H9 (cell line): Measurements from ENCODE around the gene RITA1. TPM values are rescaled to one million over a fixed set of nuclear protein-coding genes. Genes with fewer than 3 reads are reported as not detected.

Source experiments
- DNase-seq: peaks from one replicate; pipeline ENCODE4 v3.0.0-alpha.2; 2017
- H2AFZ ChIP-seq: one replicate; pipeline ENCODE4 v1.6.1; 2013; ENCODE audit warnings: mild to moderate bottlenecking, low read length, control low read depth, moderate library complexity
- H2AK5ac ChIP-seq: 2 replicates; pipeline ENCODE4 v1.6.1; 2013; ENCODE audit warnings: low read length, control low read depth, mixed read lengths; ENCODE audit not compliant: insufficient read length
- H2BK120ac ChIP-seq: one replicate; pipeline ENCODE4 v1.6.1; 2013; ENCODE audit warnings: low read depth, mild to moderate bottlenecking, low read length, control low read depth, inconsistent platforms; ENCODE audit not compliant: poor library complexity, severe bottlenecking
- H2BK12ac ChIP-seq: 2 replicates; pipeline ENCODE4 v1.6.1; 2013; ENCODE audit warnings: low read length, control low read depth, mixed read lengths, low read depth; ENCODE audit not compliant: insufficient read length
- H2BK15ac ChIP-seq: 2 replicates; pipeline ENCODE4 v1.6.1; 2013; ENCODE audit warnings: low read depth, low read length, control low read depth
- H2BK20ac ChIP-seq: one replicate; pipeline ENCODE4 v1.6.1; 2013; ENCODE audit warnings: low read depth, mild to moderate bottlenecking, low read length, control low read depth, inconsistent platforms; ENCODE audit not compliant: poor library complexity, severe bottlenecking
- H2BK5ac ChIP-seq: 2 replicates; pipeline ENCODE4 v1.6.1; 2013; ENCODE audit warnings: low read length, control low read depth, mixed read lengths; ENCODE audit not compliant: insufficient read length
- H3K14ac ChIP-seq: 2 replicates; pipeline ENCODE4 v1.6.1; 2013; ENCODE audit warnings: low read length, control low read depth; ENCODE audit not compliant: insufficient read depth
- H3K18ac ChIP-seq: 2 replicates; pipeline ENCODE4 v1.6.1; 2013; ENCODE audit warnings: low read depth, mild to moderate bottlenecking, mixed read lengths, low read length, control low read depth; ENCODE audit not compliant: insufficient read length
- H3K23ac ChIP-seq: 2 replicates; pipeline ENCODE4 v1.6.1; 2013; ENCODE audit warnings: low read length, control low read depth, mixed read lengths, low read depth; ENCODE audit not compliant: insufficient read length
- H3K23me2 ChIP-seq: 2 replicates; pipeline ENCODE4 v1.6.1; 2013; ENCODE audit warnings: low read depth, mild to moderate bottlenecking, mixed read lengths, low read length, control low read depth; ENCODE audit not compliant: insufficient read length, poor library complexity, severe bottlenecking
- H3K27ac ChIP-seq: 2 replicates; pipeline ENCODE4 v1.5.1; 2013; ENCODE audit warnings: low read length, control low read depth, mixed read lengths, low read depth; ENCODE audit not compliant: insufficient read length
- H3K27me3 ChIP-seq: 2 replicates; pipeline ENCODE4 v1.6.1; 2013; ENCODE audit warnings: low read length, control low read depth, inconsistent platforms; ENCODE audit not compliant: insufficient read depth
- H3K4ac ChIP-seq: 2 replicates; pipeline ENCODE4 v1.6.1; 2013; ENCODE audit warnings: low read depth, mild to moderate bottlenecking, control low read depth, inconsistent platforms, low read length, moderate library complexity
- H3K4me1 ChIP-seq: 2 replicates; pipeline ENCODE4 v1.6.1; 2013; ENCODE audit warnings: low read length, control low read depth, inconsistent platforms; ENCODE audit not compliant: insufficient read depth
- H3K4me2 ChIP-seq: 2 replicates; pipeline ENCODE4 v1.6.1; 2013; ENCODE audit warnings: low read length, control low read depth, mixed read lengths; ENCODE audit not compliant: insufficient read length, insufficient read depth
- H3K56ac ChIP-seq: 2 replicates; pipeline ENCODE4 v1.6.1; 2013; ENCODE audit warnings: low read depth, mild to moderate bottlenecking, mixed read lengths, low read length, control low read depth; ENCODE audit not compliant: insufficient read length
- H3K79me1 ChIP-seq: 2 replicates; pipeline ENCODE4 v1.6.1; 2013; ENCODE audit warnings: low read depth, mild to moderate bottlenecking, moderate library complexity, low read length, control low read depth, inconsistent platforms; ENCODE audit not compliant: insufficient read depth, poor library complexity, severe bottlenecking
- H3K79me2 ChIP-seq: 2 replicates; pipeline ENCODE4 v1.6.1; 2013; ENCODE audit warnings: low read length, control low read depth, inconsistent platforms; ENCODE audit not compliant: insufficient read depth
- H3K9ac ChIP-seq: 2 replicates; pipeline ENCODE4 v1.6.1; 2013; ENCODE audit warnings: low read length, control low read depth, mixed read lengths; ENCODE audit not compliant: insufficient read length; ENCODE audit errors: extremely low read depth
- H3K9me3 ChIP-seq: one replicate; pipeline ENCODE4 v1.6.1; 2013; ENCODE audit warnings: low read depth, low read length, inconsistent platforms; ENCODE audit not compliant: control insufficient read depth
- H3T11ph ChIP-seq: one replicate; pipeline ENCODE4 v1.6.1; 2013; ENCODE audit warnings: mild to moderate bottlenecking, low read length, control low read depth, inconsistent platforms
- H4K20me1 ChIP-seq: one replicate; pipeline ENCODE4 v1.6.1; 2013; ENCODE audit not compliant: control insufficient read depth, insufficient read length, insufficient read depth
- H4K5ac ChIP-seq: 2 replicates; pipeline ENCODE4 v1.6.1; 2013; ENCODE audit warnings: low read depth, mild to moderate bottlenecking, mixed read lengths, low read length, control low read depth; ENCODE audit not compliant: insufficient read length
- H4K8ac ChIP-seq: replicated peaks from 2 replicates; pipeline ENCODE4 v1.6.1; 2013; ENCODE audit warnings: low read length, control low read depth, mixed read lengths, low read depth; ENCODE audit not compliant: insufficient read length
- H4K91ac ChIP-seq: 2 replicates; pipeline ENCODE4 v1.6.1; 2013; ENCODE audit warnings: low read depth, mild to moderate bottlenecking, moderate library complexity, mixed read lengths, low read length, control low read depth; ENCODE audit not compliant: insufficient read length
- H3K27ac Mint-ChIP-seq, 3 experiments: 2 replicates in 2 of 3; 3 replicates in 1 of 3; pipeline ENCODE4 v1.8.0; 2020 to 2021; ENCODE audit warnings: mixed read lengths in 3 of 3, mild to moderate bottlenecking in 1 of 3, moderate library complexity in 1 of 3
- H3K27me3 Mint-ChIP-seq: 2 replicates; pipeline ENCODE4 v1.8.0; 2021; ENCODE audit warnings: low read depth, mild to moderate bottlenecking, moderate library complexity, mixed read lengths
- H3K36me3 Mint-ChIP-seq, 3 experiments: 2 replicates in 2 of 3; 3 replicates in 1 of 3; pipeline ENCODE4 v1.8.0; 2020 to 2021; ENCODE audit warnings: low read depth in 3 of 3, mixed read lengths in 3 of 3; ENCODE audit not compliant: insufficient read depth in 1 of 3
- H3K4me1 Mint-ChIP-seq, 2 experiments: 2 replicates each; pipeline ENCODE4 v1.8.0; 2020; ENCODE audit warnings: mixed read lengths in 2 of 2
- H3K4me3 Mint-ChIP-seq, 2 experiments: 2 replicates in 1 of 2; 3 replicates in 1 of 2; pipeline ENCODE4 v1.8.0; 2020 to 2021; ENCODE audit warnings: mild to moderate bottlenecking in 2 of 2, mixed read lengths in 2 of 2, moderate library complexity in 1 of 2
- H3K9me3 Mint-ChIP-seq, 2 experiments: 2 replicates in 1 of 2; 3 replicates in 1 of 2; pipeline ENCODE4 v1.8.0; 2020; ENCODE audit warnings: mild to moderate bottlenecking in 2 of 2, mixed read lengths in 2 of 2, moderate library complexity in 1 of 2
- CTCF ChIP-seq: fragments of 200-600 bp; sonication (generic); conservative IDR thresholded peaks from 3 replicates; pipeline ENCODE4 v1.8.0; 2021; ENCODE audit warnings: antibody characterized with exemption, mild to moderate bottlenecking
- WGBS: extraction: QIAGEN DNeasy Blood & Tissue Kit; methylation state at CpG from one replicate; pipeline ENCODE4 v1.1.7; 2013; ENCODE audit warnings: missing lambda C conversion rate, low lambda C conversion rate, mixed read lengths; ENCODE audit not compliant: insufficient read length; ENCODE audit errors: extremely low coverage; 5-methylcytosine and 5-hydroxymethylcytosine counted together
- total RNA-seq: library from RNA; stranded (reverse); gene quantifications from 2 replicates; pipeline ENCODE4 v1.2.1, GENCODE V29; 2021

Gene RITA1
- total RNA-seq, 1 experiment from 2014 or later, result 26.1 TPM

GRCh38 chr12:113165521-113166450 is 19.7 kb upstream of the RITA1 start:
- no peaks in the 10 kb centered on the region for H3K27me3 ChIP-seq
- H3K4ac ChIP-seq, result no peak overlapping the region
- Mint-ChIP-seq H3K9me3 (no peaks in the 10 kb centered on the region), H3K36me3 (peaks cover 21 to 67% (median 64%) of the 10 kb centered on the region in 3 experiments), H3K4me3 (no peak overlapping the region), H3K27me3 (no peaks in the 10 kb centered on the region; the same call in 1 of the 2 replicates), H3K4me1 (peaks cover 11 to 25% of the 10 kb centered on the region in 2 experiments), H3K27ac (peak overlapping the region in 2 of 3 experiments; percentile 51 to 92; a peak in 4 of 7 replicates)
- H3K14ac ChIP-seq, result no peak overlapping the region
- no peak overlapping the region for H3K56ac ChIP-seq
- no peak overlapping the region for H3T11ph ChIP-seq
- no peaks in the 10 kb centered on the region for H4K20me1 ChIP-seq
- no peak overlapping the region for H4K91ac ChIP-seq
- H2BK12ac ChIP-seq, result no peak overlapping the region
- no peaks in the 10 kb centered on the region for H3K79me1 ChIP-seq
- no peak overlapping the region for H3K18ac ChIP-seq
- no peak overlapping the region for H2BK120ac ChIP-seq
- no peak overlapping the region for H3K4me2 ChIP-seq
- no peak overlapping the region for H4K5ac ChIP-seq
- H2BK15ac ChIP-seq, result no peak overlapping the region
- no peak overlapping the region for H3K27ac ChIP-seq
- H2AK5ac ChIP-seq, result no peak overlapping the region
- H3K23ac ChIP-seq, result no peak overlapping the region
- peaks cover 3% of the 10 kb centered on the region for H3K23me2 ChIP-seq
- H2BK5ac ChIP-seq, result no peak overlapping the region
- no peaks in the 10 kb centered on the region for H3K79me2 ChIP-seq
- H2BK20ac ChIP-seq, result no peak overlapping the region
- WGBS, result no CpG with 5 or more reads among the region's 32 CpGs
- no peaks in the 10 kb centered on the region for H3K4me1 ChIP-seq
- no peaks in the 10 kb centered on the region for H3K9me3 ChIP-seq
- TF ChIP-seq CTCF, result no peak
- H4K8ac ChIP-seq, result no peak overlapping the region
- no peak overlapping the region for H3K9ac ChIP-seq
- no peak overlapping the region for H2AFZ ChIP-seq
- no peak for DNase-seq
